Measurements from ENCODE around the gene ZC3H12A.

The ZC3H12A gene

GRCh38 chr1:37442139-37442538 lies 32.2 kb upstream of the ZC3H12A start:
- H3K27ac ChIP-seq: no peak overlapping the region
- TF ChIP-seq CTCF (conservative IDR thresholded peaks at IDR 0.05) (no peak), ZFX (IDR thresholded peaks at IDR 0.05) (no peak)

DNA sequence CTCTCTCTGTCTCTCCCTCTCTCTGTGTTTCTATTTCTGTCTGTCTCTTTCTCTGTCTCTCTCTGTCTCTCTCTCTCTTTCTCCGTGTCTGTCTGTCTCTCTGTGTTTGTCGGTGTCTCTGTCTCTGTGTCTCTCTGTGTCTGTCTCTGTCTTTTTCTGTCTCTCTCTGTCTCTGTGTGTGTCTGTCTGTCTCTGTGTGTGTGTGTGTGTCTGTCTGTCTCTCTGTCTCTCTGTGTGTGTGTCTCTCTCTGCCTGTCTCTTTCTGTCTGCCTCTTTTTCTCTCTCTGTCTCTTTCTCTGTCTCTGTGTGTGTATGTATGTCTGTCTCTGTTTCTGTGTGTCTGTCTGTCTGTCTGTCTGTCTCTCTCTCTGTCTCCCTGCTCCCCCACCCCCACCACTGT lies 31.7 kb upstream of the ZC3H12A start:
- no peak for TF ChIP-seq ZFX (IDR thresholded peaks at IDR 0.05)
- no peak for TF ChIP-seq CTCF (conservative IDR thresholded peaks at IDR 0.05)
- H3K27ac ChIP-seq: no peak overlapping the region

GRCh38 chr1:37446874-37447273 lies 27.5 kb upstream of the ZC3H12A start:
- no peak for TF ChIP-seq ZFX (IDR thresholded peaks at IDR 0.05)
- no peak for TF ChIP-seq CTCF (conservative IDR thresholded peaks at IDR 0.05)
- H3K27ac ChIP-seq: no peak overlapping the region

GRCh38 chr1:37448185-37448584 lies 26.2 kb upstream of the ZC3H12A start:
- TF ChIP-seq CTCF (conservative IDR thresholded peaks at IDR 0.05): no peak; the same call in 1 of the 2 replicates
- TF ChIP-seq ZFX (IDR thresholded peaks at IDR 0.05): no peak

GRCh38 chr1:37448691-37449417 lies 25.5 kb upstream of the ZC3H12A start:
- TF ChIP-seq ZFX (IDR thresholded peaks at IDR 0.05): no peak
- TF ChIP-seq CTCF (conservative IDR thresholded peaks at IDR 0.05): no peak
- H3K27ac ChIP-seq: peak overlapping the region; percentile 60; the same call in 1 of the 2 replicates

More at GRCh38 chr1:37448185-37448584, 26.2 kb upstream of the ZC3H12A start:
- no peak overlapping the region for H3K27ac ChIP-seq

- peak overlapping the region; percentile 60 for H3K27ac ChIP-seq
- TF ChIP-seq CTCF (conservative IDR thresholded peaks at IDR 0.05): no peak
- TF ChIP-seq ZFX (IDR thresholded peaks at IDR 0.05): no peak
Measured at GRCh38 chr1:37449936-37450335, 24.4 kb upstream of the ZC3H12A start.

GRCh38 chr1:37452416-37452815 lies 22.0 kb upstream of the ZC3H12A start:
- H3K27ac ChIP-seq: no peak overlapping the region
- no peak for TF ChIP-seq ZFX (IDR thresholded peaks at IDR 0.05)
- TF ChIP-seq CTCF (conservative IDR thresholded peaks at IDR 0.05): no peak

Data from C4-2B (cell line).